H9 (cell line): ENCODE results near the gene UNC5A. TPM values are rescaled to one million over a fixed set of nuclear protein-coding genes. Genes with fewer than 3 reads are reported as not detected.

Experiments
- DNase-seq: peaks from one replicate; pipeline ENCODE4 v3.0.0-alpha.2; 2017
- H2AFZ ChIP-seq: one replicate; pipeline ENCODE4 v1.6.1; 2013; ENCODE audit warnings: mild to moderate bottlenecking, low read length, control low read depth, moderate library complexity
- H2AK5ac ChIP-seq: 2 replicates; pipeline ENCODE4 v1.6.1; 2013; ENCODE audit warnings: low read length, control low read depth, mixed read lengths; ENCODE audit not compliant: insufficient read length
- H2BK120ac ChIP-seq: one replicate; pipeline ENCODE4 v1.6.1; 2013; ENCODE audit warnings: low read depth, mild to moderate bottlenecking, low read length, control low read depth, inconsistent platforms; ENCODE audit not compliant: poor library complexity, severe bottlenecking
- H2BK12ac ChIP-seq: 2 replicates; pipeline ENCODE4 v1.6.1; 2013; ENCODE audit warnings: low read length, control low read depth, mixed read lengths, low read depth; ENCODE audit not compliant: insufficient read length
- H2BK15ac ChIP-seq: 2 replicates; pipeline ENCODE4 v1.6.1; 2013; ENCODE audit warnings: low read depth, low read length, control low read depth
- H2BK20ac ChIP-seq: one replicate; pipeline ENCODE4 v1.6.1; 2013; ENCODE audit warnings: low read depth, mild to moderate bottlenecking, low read length, control low read depth, inconsistent platforms; ENCODE audit not compliant: poor library complexity, severe bottlenecking
- H2BK5ac ChIP-seq: 2 replicates; pipeline ENCODE4 v1.6.1; 2013; ENCODE audit warnings: low read length, control low read depth, mixed read lengths; ENCODE audit not compliant: insufficient read length
- H3K14ac ChIP-seq: 2 replicates; pipeline ENCODE4 v1.6.1; 2013; ENCODE audit warnings: low read length, control low read depth; ENCODE audit not compliant: insufficient read depth
- H3K18ac ChIP-seq: 2 replicates; pipeline ENCODE4 v1.6.1; 2013; ENCODE audit warnings: low read depth, mild to moderate bottlenecking, mixed read lengths, low read length, control low read depth; ENCODE audit not compliant: insufficient read length
- H3K23ac ChIP-seq: 2 replicates; pipeline ENCODE4 v1.6.1; 2013; ENCODE audit warnings: low read length, control low read depth, mixed read lengths, low read depth; ENCODE audit not compliant: insufficient read length
- H3K23me2 ChIP-seq: 2 replicates; pipeline ENCODE4 v1.6.1; 2013; ENCODE audit warnings: low read depth, mild to moderate bottlenecking, mixed read lengths, low read length, control low read depth; ENCODE audit not compliant: insufficient read length, poor library complexity, severe bottlenecking
- H3K27ac ChIP-seq: 2 replicates; pipeline ENCODE4 v1.5.1; 2013; ENCODE audit warnings: low read length, control low read depth, mixed read lengths, low read depth; ENCODE audit not compliant: insufficient read length
- H3K27me3 ChIP-seq: 2 replicates; pipeline ENCODE4 v1.6.1; 2013; ENCODE audit warnings: low read length, control low read depth, inconsistent platforms; ENCODE audit not compliant: insufficient read depth
- H3K4ac ChIP-seq: 2 replicates; pipeline ENCODE4 v1.6.1; 2013; ENCODE audit warnings: low read depth, mild to moderate bottlenecking, control low read depth, inconsistent platforms, low read length, moderate library complexity
- H3K4me1 ChIP-seq: 2 replicates; pipeline ENCODE4 v1.6.1; 2013; ENCODE audit warnings: low read length, control low read depth, inconsistent platforms; ENCODE audit not compliant: insufficient read depth
- H3K4me2 ChIP-seq: 2 replicates; pipeline ENCODE4 v1.6.1; 2013; ENCODE audit warnings: low read length, control low read depth, mixed read lengths; ENCODE audit not compliant: insufficient read length, insufficient read depth
- H3K56ac ChIP-seq: 2 replicates; pipeline ENCODE4 v1.6.1; 2013; ENCODE audit warnings: low read depth, mild to moderate bottlenecking, mixed read lengths, low read length, control low read depth; ENCODE audit not compliant: insufficient read length
- H3K79me1 ChIP-seq: 2 replicates; pipeline ENCODE4 v1.6.1; 2013; ENCODE audit warnings: low read depth, mild to moderate bottlenecking, moderate library complexity, low read length, control low read depth, inconsistent platforms; ENCODE audit not compliant: insufficient read depth, poor library complexity, severe bottlenecking
- H3K79me2 ChIP-seq: 2 replicates; pipeline ENCODE4 v1.6.1; 2013; ENCODE audit warnings: low read length, control low read depth, inconsistent platforms; ENCODE audit not compliant: insufficient read depth
- H3K9ac ChIP-seq: 2 replicates; pipeline ENCODE4 v1.6.1; 2013; ENCODE audit warnings: low read length, control low read depth, mixed read lengths; ENCODE audit not compliant: insufficient read length; ENCODE audit errors: extremely low read depth
- H3K9me3 ChIP-seq: one replicate; pipeline ENCODE4 v1.6.1; 2013; ENCODE audit warnings: low read depth, low read length, inconsistent platforms; ENCODE audit not compliant: control insufficient read depth
- H3T11ph ChIP-seq: one replicate; pipeline ENCODE4 v1.6.1; 2013; ENCODE audit warnings: mild to moderate bottlenecking, low read length, control low read depth, inconsistent platforms
- H4K20me1 ChIP-seq: one replicate; pipeline ENCODE4 v1.6.1; 2013; ENCODE audit not compliant: control insufficient read depth, insufficient read length, insufficient read depth
- H4K5ac ChIP-seq: 2 replicates; pipeline ENCODE4 v1.6.1; 2013; ENCODE audit warnings: low read depth, mild to moderate bottlenecking, mixed read lengths, low read length, control low read depth; ENCODE audit not compliant: insufficient read length
- H4K8ac ChIP-seq: replicated peaks from 2 replicates; pipeline ENCODE4 v1.6.1; 2013; ENCODE audit warnings: low read length, control low read depth, mixed read lengths, low read depth; ENCODE audit not compliant: insufficient read length
- H4K91ac ChIP-seq: 2 replicates; pipeline ENCODE4 v1.6.1; 2013; ENCODE audit warnings: low read depth, mild to moderate bottlenecking, moderate library complexity, mixed read lengths, low read length, control low read depth; ENCODE audit not compliant: insufficient read length
- H3K27ac Mint-ChIP-seq, 3 experiments: 2 replicates in 2 of 3; 3 replicates in 1 of 3; pipeline ENCODE4 v1.8.0; 2020 to 2021; ENCODE audit warnings: mixed read lengths in 3 of 3, mild to moderate bottlenecking in 1 of 3, moderate library complexity in 1 of 3
- H3K27me3 Mint-ChIP-seq: 2 replicates; pipeline ENCODE4 v1.8.0; 2021; ENCODE audit warnings: low read depth, mild to moderate bottlenecking, moderate library complexity, mixed read lengths
- H3K36me3 Mint-ChIP-seq, 3 experiments: 2 replicates in 2 of 3; 3 replicates in 1 of 3; pipeline ENCODE4 v1.8.0; 2020 to 2021; ENCODE audit warnings: low read depth in 3 of 3, mixed read lengths in 3 of 3; ENCODE audit not compliant: insufficient read depth in 1 of 3
- H3K4me1 Mint-ChIP-seq, 2 experiments: 2 replicates each; pipeline ENCODE4 v1.8.0; 2020; ENCODE audit warnings: mixed read lengths in 2 of 2
- H3K4me3 Mint-ChIP-seq, 2 experiments: 2 replicates in 1 of 2; 3 replicates in 1 of 2; pipeline ENCODE4 v1.8.0; 2020 to 2021; ENCODE audit warnings: mild to moderate bottlenecking in 2 of 2, mixed read lengths in 2 of 2, moderate library complexity in 1 of 2
- H3K9me3 Mint-ChIP-seq, 2 experiments: 2 replicates in 1 of 2; 3 replicates in 1 of 2; pipeline ENCODE4 v1.8.0; 2020; ENCODE audit warnings: mild to moderate bottlenecking in 2 of 2, mixed read lengths in 2 of 2, moderate library complexity in 1 of 2
- WGBS: extraction: QIAGEN DNeasy Blood & Tissue Kit; methylation state at CpG from one replicate; pipeline ENCODE4 v1.1.7; 2013; ENCODE audit warnings: missing lambda C conversion rate, low lambda C conversion rate, mixed read lengths; ENCODE audit not compliant: insufficient read length; ENCODE audit errors: extremely low coverage; 5-methylcytosine and 5-hydroxymethylcytosine counted together
- total RNA-seq: library from RNA; stranded (reverse); gene quantifications from 2 replicates; pipeline ENCODE4 v1.2.1, GENCODE V29; 2021
- TF ChIP-seq, protein P1 (sequence below): fragments of 200-600 bp; sonication (generic); conservative IDR thresholded peaks from 3 replicates; pipeline ENCODE4 v1.8.0; 2021; ENCODE audit warnings: antibody characterized with exemption, mild to moderate bottlenecking

UNC5A gene
- total RNA-seq, 1 experiment from 2014 or later: 4.4 TPM

DNA sequence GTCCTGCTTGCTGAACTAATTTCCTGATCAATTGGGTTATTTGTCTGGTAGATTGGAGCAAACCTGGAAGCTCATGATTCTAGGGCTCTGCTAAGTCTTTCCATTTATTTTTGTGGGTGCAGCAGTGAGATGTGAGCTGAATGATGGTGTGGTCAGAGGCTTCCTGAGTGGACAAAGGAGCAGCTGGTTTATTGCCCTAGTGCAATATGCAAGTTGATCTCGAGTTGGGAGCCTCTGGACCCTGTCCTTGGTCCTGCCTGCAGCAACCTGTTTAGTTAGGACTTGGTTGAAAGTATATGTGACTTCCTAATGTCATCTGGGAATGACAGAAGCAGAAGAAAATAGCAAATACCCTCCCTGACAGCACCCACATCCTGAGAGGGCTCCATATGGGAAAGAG is 4.2 kb upstream of the UNC5A start:
- peaks cover 3% of the 10 kb centered on the region; the same call in 1 of the 2 replicates for H3K27me3 ChIP-seq
- H2BK120ac ChIP-seq: no peak overlapping the region
- no peak overlapping the region for H3T11ph ChIP-seq
- H3K79me1 ChIP-seq: no peaks in the 10 kb centered on the region
- Mint-ChIP-seq H3K4me1 (peaks cover 18 to 32% of the 10 kb centered on the region in 2 experiments), H3K27ac (no peak overlapping the region), H3K9me3 (no peaks in the 10 kb centered on the region; a peak in 3 of 5 replicates), H3K27me3 (peaks cover 67% of the 10 kb centered on the region), H3K4me3 (no peak overlapping the region), H3K36me3 (no peaks in the 10 kb centered on the region; a peak in 1 of 7 replicates)
- no peak overlapping the region for H2AFZ ChIP-seq
- no peak overlapping the region for H2BK20ac ChIP-seq
- H3K14ac ChIP-seq: no peak overlapping the region
- TF ChIP-seq, protein P1, sequence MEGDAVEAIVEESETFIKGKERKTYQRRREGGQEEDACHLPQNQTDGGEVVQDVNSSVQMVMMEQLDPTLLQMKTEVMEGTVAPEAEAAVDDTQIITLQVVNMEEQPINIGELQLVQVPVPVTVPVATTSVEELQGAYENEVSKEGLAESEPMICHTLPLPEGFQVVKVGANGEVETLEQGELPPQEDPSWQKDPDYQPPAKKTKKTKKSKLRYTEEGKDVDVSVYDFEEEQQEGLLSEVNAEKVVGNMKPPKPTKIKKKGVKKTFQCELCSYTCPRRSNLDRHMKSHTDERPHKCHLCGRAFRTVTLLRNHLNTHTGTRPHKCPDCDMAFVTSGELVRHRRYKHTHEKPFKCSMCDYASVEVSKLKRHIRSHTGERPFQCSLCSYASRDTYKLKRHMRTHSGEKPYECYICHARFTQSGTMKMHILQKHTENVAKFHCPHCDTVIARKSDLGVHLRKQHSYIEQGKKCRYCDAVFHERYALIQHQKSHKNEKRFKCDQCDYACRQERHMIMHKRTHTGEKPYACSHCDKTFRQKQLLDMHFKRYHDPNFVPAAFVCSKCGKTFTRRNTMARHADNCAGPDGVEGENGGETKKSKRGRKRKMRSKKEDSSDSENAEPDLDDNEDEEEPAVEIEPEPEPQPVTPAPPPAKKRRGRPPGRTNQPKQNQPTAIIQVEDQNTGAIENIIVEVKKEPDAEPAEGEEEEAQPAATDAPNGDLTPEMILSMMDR: no peak
- no peak for DNase-seq
- no peaks in the 10 kb centered on the region for H3K79me2 ChIP-seq
- H3K18ac ChIP-seq: no peak overlapping the region
- no peak overlapping the region for H4K5ac ChIP-seq
- H3K4ac ChIP-seq: no peak overlapping the region
- H2BK15ac ChIP-seq: no peak overlapping the region
- H3K56ac ChIP-seq: no peak overlapping the region
- peaks cover 14% of the 10 kb centered on the region for H3K23me2 ChIP-seq
- no peak overlapping the region for H4K91ac ChIP-seq
- no peak overlapping the region for H3K9ac ChIP-seq
- no peak overlapping the region for H3K4me2 ChIP-seq
- H2BK12ac ChIP-seq: no peak overlapping the region
- no peaks in the 10 kb centered on the region for H4K20me1 ChIP-seq
- H2AK5ac ChIP-seq: no peak overlapping the region
- no peaks in the 10 kb centered on the region for H3K9me3 ChIP-seq
- WGBS: no CpG with 5 or more reads among the region's 1 CpG
- H3K23ac ChIP-seq: no peak overlapping the region
- H3K27ac ChIP-seq: no peak overlapping the region
- H4K8ac ChIP-seq: no peak overlapping the region
- no peaks in the 10 kb centered on the region; the same call in 1 of the 2 replicates for H3K4me1 ChIP-seq
- H2BK5ac ChIP-seq: no peak overlapping the region
